MM.1S (cell line): ENCODE results near the gene PDHA1.

Experiments used
- DNase-seq: peaks from one replicate; pipeline ENCODE4 v3.0.0-alpha.2; 2015
- H2AFZ ChIP-seq: fragments of 300-600 bp; sonication (generic); 2 replicates; pipeline ENCODE4 v1.6.0; 2016; ENCODE audit warnings: antibody characterized with exemption, low read length
- H3F3A ChIP-seq: fragments of 300-600 bp; sonication (generic); 2 replicates; pipeline ENCODE4 v1.6.1; 2016; ENCODE audit warnings: mild to moderate bottlenecking, antibody characterized with exemption, low read length, moderate library complexity, mixed read lengths; ENCODE audit not compliant: insufficient read depth
- H3K27ac ChIP-seq: fragments of 300-600 bp; sonication (generic); 2 replicates; pipeline ENCODE4 v1.5.1; 2016; ENCODE audit warnings: mild to moderate bottlenecking, low read length
- H3K27me3 ChIP-seq: fragments of 300-600 bp; sonication (generic); replicated peaks from 2 replicates; pipeline ENCODE4 v1.6.0; 2016; ENCODE audit warnings: low read length; ENCODE audit not compliant: insufficient read depth
- H3K36me3 ChIP-seq: fragments of 300-600 bp; sonication (generic); replicated peaks from 2 replicates; pipeline ENCODE4 v1.6.1; 2016; ENCODE audit warnings: mild to moderate bottlenecking, low read length, mixed read lengths; ENCODE audit not compliant: insufficient read depth
- H3K4me1 ChIP-seq: fragments of 300-600 bp; sonication (generic); 2 replicates; pipeline ENCODE4 v1.6.1; 2016; ENCODE audit warnings: low read length, mixed read lengths
- H3K4me2 ChIP-seq: fragments of 300-600 bp; sonication (generic); 2 replicates; pipeline ENCODE4 v1.6.0; 2016; ENCODE audit warnings: low read depth, low read length
- H3K4me3 ChIP-seq: fragments of 300-600 bp; sonication (generic); 2 replicates; pipeline ENCODE4 v1.5.1; 2016; ENCODE audit warnings: low read length, mixed read lengths
- H3K79me2 ChIP-seq: fragments of 300-600 bp; sonication (generic); 2 replicates; pipeline ENCODE4 v1.6.1; 2016; ENCODE audit warnings: mixed run types, low read length, mixed read lengths
- H3K9ac ChIP-seq: fragments of 300-600 bp; sonication (generic); 2 replicates; pipeline ENCODE4 v1.6.1; 2016; ENCODE audit warnings: low read length, mixed read lengths
- H3K9me2 ChIP-seq: fragments of 300-600 bp; sonication (generic); replicated peaks from 2 replicates; pipeline ENCODE4 v1.6.1; 2016; ENCODE audit warnings: mild to moderate bottlenecking, low read length, mixed read lengths; ENCODE audit not compliant: insufficient read depth
- H3K9me3 ChIP-seq: fragments of 300-600 bp; sonication (generic); replicated peaks from 2 replicates; pipeline ENCODE4 v1.6.1; 2016; ENCODE audit warnings: mild to moderate bottlenecking, low read length, mixed read lengths; ENCODE audit not compliant: insufficient read depth
- H4K20me1 ChIP-seq: fragments of 300-600 bp; sonication (generic); 2 replicates; pipeline ENCODE4 v1.6.1; 2016; ENCODE audit warnings: mild to moderate bottlenecking, low read length, moderate library complexity, mixed read lengths; ENCODE audit not compliant: insufficient read depth
- CTCF ChIP-seq: fragments of 300-600 bp; sonication (generic); IDR thresholded peaks from 2 replicates; pipeline ENCODE4 v1.5.1; 2016; ENCODE audit warnings: antibody characterized with exemption, low read length, mixed read lengths
- EZH2 ChIP-seq: fragments of 300-600 bp; sonication (generic); optimal IDR thresholded peaks from 2 replicates; pipeline ENCODE3; 2017; ENCODE audit warnings: low read depth, mild to moderate bottlenecking, antibody characterized with exemption, low read length, mixed read lengths
- EZH2phosphoT487 ChIP-seq: fragments of 300-600 bp; sonication (generic); IDR thresholded peaks from 2 replicates; pipeline ENCODE4 v1.6.1; 2018; ENCODE audit warnings: antibody characterized with exemption, low read length

PDHA1 gene

GRCh38 chrX:19347916-19348315 lies 4.2 kb downstream of the PDHA1 start:
- Histone ChIP-seq H3K9me3 (no peaks in the 10 kb centered on the region), H4K20me1 (no peaks in the 10 kb centered on the region), H3K4me2 (no peak overlapping the region), H3K4me1 (no peaks in the 10 kb centered on the region), H3K79me2 (peaks cover 47% of the 10 kb centered on the region), H3K9me2 (no peaks in the 10 kb centered on the region), H3K4me3 (no peak overlapping the region), H3K9ac (no peak overlapping the region), H3F3A (no peaks in the 10 kb centered on the region), H3K36me3 (no peaks in the 10 kb centered on the region; the same call in 1 of the 2 replicates), H3K27ac (no peak overlapping the region), H3K27me3 (no peaks in the 10 kb centered on the region), H2AFZ (no peak overlapping the region)
- DNase-seq = no peak
- TF ChIP-seq EZH2phosphoT487 (no peak), CTCF (no peak), EZH2 (no peak)

- Histone ChIP-seq H3K27ac (no peak overlapping the region), H2AFZ (no peak overlapping the region), H3K36me3 (no peaks in the 10 kb centered on the region; the same call in 1 of the 2 replicates), H3F3A (no peaks in the 10 kb centered on the region), H3K4me1 (no peaks in the 10 kb centered on the region), H3K27me3 (no peaks in the 10 kb centered on the region), H3K9me2 (no peaks in the 10 kb centered on the region), H3K4me2 (no peak overlapping the region), H3K9ac (no peak overlapping the region), H4K20me1 (no peaks in the 10 kb centered on the region), H3K4me3 (no peak overlapping the region), H3K9me3 (no peaks in the 10 kb centered on the region), H3K79me2 (peaks cover 42% of the 10 kb centered on the region)
- TF ChIP-seq EZH2phosphoT487 (no peak), CTCF (no peak), EZH2 (no peak)
- no peak for DNase-seq
These were observed 5.5 kb downstream of the PDHA1 start for GRCh38 chrX:19349264-19349663.

- Histone ChIP-seq H3K27me3 (no peaks in the 10 kb centered on the region), H3F3A (no peaks in the 10 kb centered on the region), H3K9me3 (no peaks in the 10 kb centered on the region), H2AFZ (no peak overlapping the region), H3K27ac (no peak overlapping the region), H3K79me2 (peaks cover 25% of the 10 kb centered on the region), H3K4me1 (no peaks in the 10 kb centered on the region), H3K9ac (no peak overlapping the region), H3K4me3 (no peak overlapping the region), H4K20me1 (no peaks in the 10 kb centered on the region), H3K9me2 (no peaks in the 10 kb centered on the region), H3K4me2 (no peak overlapping the region), H3K36me3 (no peaks in the 10 kb centered on the region; the same call in 1 of the 2 replicates)
- DNase-seq = no peak
- TF ChIP-seq EZH2phosphoT487 (no peak), CTCF (no peak), EZH2 (no peak)
These were observed 7.2 kb downstream of the PDHA1 start for GRCh38 chrX:19350941-19351384.
